Medulla oblongata (tissue), 1 donor: ENCODE results near the gene PAXIP1.
A peak's percentile ranks its signal among the peaks of the same experiment; 100 is the strongest.
"Not testable (repeated sequence)": the region's sequence is repeated elsewhere in the genome, so short reads cannot be mapped to it uniquely, and the experiment has no call there.

Source experiments
- DNase-seq: peaks from one replicate; pipeline ENCODE4 v3.0.0-alpha.2; 2015; ENCODE audit errors: extremely low spot score

PAXIP1 gene

GRCh38 chr7:154942691-154943090, 60.2 kb downstream of the PAXIP1 start:
- no peak for DNase-seq

GRCh38 chr7:154937837-154938236, 65.1 kb downstream of the PAXIP1 start:
- DNase-seq: no peak

GRCh38 chr7:154934353-154934952, 68.5 kb downstream of the PAXIP1 start:
- not testable (repeated sequence) for DNase-seq

DNA sequence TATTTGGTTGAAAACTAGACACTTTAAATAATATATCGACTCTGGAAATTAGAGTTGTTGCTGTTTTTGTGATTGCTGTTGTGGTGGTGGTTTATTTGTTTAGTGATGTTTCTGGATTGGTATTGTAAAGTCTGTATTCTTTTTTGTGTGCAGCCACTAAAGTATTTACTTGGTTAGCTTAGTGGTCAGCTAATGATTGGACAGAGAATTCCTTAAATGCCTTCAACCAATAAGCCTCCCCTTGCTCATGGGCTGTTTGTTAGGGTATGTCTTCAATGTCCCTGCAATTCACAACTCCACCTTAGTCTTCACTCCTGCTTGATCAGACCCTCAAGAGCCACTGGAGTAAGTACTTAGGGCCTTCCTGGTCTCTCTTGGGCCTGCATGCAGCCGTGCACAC, 71.0 kb downstream of the PAXIP1 start:
- no peak for DNase-seq

GRCh38 chr7:154929006-154929726, 73.8 kb downstream of the PAXIP1 start:
- DNase-seq: no peak

- peak; percentile 96 for DNase-seq
Measured at GRCh38 chr7:154928136-154929005, 74.6 kb downstream of the PAXIP1 start.

GRCh38 chr7:154927624-154928125, 75.2 kb downstream of the PAXIP1 start:
- DNase-seq: peak; percentile 95

DNA sequence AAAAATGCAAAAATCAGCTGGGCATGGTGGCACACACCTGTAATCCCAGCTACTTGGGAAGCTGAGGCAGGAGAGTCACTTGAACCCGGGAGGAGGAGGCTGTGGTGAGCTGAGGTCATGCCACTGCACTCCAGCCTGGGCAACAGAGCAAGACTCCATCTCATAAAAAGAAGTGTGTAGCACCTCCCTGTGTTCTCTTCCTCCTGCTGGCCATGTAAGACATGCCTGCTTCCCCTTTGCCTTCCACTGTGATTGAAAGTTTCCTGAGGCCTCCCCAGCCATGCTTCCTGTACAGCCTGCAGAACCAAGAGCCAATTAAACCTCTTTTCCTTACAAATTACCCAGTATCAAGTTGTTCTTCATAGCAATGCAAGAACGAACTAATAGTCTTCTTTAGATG, 80.5 kb downstream of the PAXIP1 start:
- DNase-seq: not testable (repeated sequence)

- DNase-seq: no peak
Measured at GRCh38 chr7:154919344-154920225, 83.3 kb downstream of the PAXIP1 start.

DNA sequence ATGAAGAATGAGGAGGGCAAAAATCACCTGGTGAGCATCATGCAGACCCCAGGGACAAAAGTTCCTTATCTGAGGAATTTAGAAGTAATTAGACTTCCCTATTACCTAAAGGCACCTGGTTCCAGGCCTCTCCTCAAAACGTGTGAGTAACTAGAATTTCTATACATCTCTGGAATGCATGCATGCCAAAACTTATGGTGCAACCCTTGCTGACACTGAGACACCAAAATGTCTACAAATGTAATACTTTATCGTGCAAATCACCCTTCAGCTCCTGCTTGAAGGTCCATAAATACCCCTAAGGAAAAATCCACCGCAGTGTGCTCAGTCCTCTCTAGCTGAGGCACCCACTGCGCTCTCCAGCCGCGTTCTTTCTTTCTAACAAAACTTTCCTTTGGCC, 84.2 kb downstream of the PAXIP1 start:
- no peak for DNase-seq

- no peak for DNase-seq
Measured at GRCh38 chr7:154918266-154918665, 84.7 kb downstream of the PAXIP1 start.

- DNase-seq: no peak
Measured at GRCh38 chr7:154917808-154918160, 85.1 kb downstream of the PAXIP1 start.

DNA sequence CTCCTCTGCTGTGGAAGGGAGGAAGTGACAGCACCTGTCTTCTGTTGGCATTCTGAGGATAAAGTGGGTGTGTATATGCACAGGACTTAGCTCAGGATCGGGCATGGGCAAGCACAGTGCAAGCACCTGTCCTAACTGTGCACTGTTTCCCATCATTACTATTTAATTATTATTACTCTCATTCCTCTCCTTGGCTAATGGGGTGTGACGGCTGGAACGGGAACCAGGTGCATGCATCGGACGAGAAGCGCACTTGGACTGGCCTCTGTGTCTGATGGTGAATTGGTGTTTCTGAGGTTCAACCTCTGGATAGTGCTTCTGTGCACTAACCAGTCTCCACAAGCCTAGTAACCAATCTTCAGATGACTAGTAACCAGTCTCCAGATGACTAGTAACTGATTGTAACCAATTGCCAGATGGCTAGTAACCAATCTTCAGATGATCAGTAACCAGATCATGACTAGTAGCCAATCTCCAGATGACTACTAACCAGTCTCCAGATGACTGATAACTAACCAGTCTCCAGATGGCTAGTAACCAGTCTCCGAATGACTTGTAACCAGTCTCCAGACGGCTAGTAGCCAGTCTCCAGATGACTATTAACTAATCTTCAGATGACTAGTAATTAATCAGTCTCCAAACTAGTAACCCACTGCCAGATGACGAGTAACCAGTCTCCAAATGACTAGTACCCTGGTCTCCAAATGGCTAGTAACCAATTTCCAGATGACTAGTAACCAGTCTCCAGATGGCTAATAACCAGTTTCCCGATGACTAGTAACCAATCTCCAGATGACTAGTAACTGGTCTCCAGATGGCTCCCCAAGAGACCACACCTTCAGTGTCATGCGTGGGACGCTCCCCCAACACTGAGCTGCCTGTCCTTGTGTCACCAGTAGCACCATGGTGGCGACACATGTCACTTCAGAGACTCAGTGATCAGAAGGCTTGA, 85.8 kb downstream of the PAXIP1 start:
- no peak for DNase-seq

GRCh38 chr7:154916381-154916780, 86.5 kb downstream of the PAXIP1 start:
- DNase-seq: no peak

DNA sequence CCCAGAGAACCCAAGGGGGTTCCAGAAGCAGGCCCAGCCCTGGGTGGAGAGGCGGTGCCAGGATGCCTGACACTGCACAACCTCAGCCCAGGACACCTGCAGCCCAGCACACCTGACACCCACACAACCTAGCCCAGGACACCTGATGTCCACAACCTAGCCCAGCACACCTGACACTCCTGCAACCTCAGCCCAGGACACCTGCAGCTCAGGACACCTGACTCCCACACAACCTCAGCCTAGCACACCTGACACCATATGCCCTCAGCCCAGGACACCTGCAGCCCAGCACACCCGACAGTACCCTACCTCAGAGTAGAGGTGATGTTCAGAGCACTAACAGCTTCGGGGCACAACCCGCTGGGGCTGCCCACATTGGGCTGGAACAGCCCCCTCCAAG, 87.3 kb downstream of the PAXIP1 start:
- DNase-seq: no peak

GRCh38 chr7:154914996-154915380, 87.9 kb downstream of the PAXIP1 start:
- DNase-seq: no peak

DNA sequence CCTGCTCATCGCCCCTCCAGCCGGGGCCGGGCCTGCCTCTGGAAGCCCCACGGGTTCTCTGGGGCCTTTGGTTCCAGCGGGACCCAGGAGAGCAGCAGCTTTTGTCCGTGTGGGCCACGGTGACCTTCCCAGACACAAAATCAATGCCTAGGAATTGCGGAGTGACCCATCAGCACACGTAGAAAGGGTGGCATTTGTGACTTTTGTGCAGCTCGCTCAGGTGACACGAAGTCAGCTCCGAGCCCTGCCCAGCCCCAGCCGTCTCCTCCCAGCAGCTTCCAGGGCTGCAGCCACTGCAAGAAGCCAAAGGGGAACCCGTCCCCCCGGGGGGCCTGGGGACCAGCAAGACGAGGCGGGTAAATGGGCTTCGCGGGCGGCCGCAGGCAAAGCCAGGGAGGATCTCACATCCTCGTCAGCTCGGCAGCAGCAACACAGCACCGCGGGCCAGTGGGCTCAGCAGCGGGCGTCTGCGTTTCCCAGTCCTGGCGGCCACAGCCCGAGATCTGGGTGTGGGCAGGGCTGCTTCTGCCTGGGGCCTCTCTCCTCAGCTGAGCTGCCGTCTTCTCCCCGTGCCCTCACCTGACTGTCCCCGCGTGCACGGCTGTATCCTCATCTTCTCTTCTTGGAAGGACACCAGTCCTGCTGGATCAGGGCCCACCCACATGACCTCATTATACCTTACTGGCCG, 88.5 kb downstream of the PAXIP1 start:
- no peak for DNase-seq

- DNase-seq: peak; percentile 91
Measured at GRCh38 chr7:154913638-154914307, 89.2 kb downstream of the PAXIP1 start.
